ENCODE results near the gene FGF21.
A peak's percentile ranks its signal among the peaks of the same experiment; 100 is the strongest.
"Not testable (repeated sequence)": the region's sequence is repeated elsewhere in the genome, so short reads cannot be mapped to it uniquely, and the experiment has no call there.

The FGF21 gene, protein sequence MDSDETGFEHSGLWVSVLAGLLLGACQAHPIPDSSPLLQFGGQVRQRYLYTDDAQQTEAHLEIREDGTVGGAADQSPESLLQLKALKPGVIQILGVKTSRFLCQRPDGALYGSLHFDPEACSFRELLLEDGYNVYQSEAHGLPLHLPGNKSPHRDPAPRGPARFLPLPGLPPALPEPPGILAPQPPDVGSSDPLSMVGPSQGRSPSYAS

DNA sequence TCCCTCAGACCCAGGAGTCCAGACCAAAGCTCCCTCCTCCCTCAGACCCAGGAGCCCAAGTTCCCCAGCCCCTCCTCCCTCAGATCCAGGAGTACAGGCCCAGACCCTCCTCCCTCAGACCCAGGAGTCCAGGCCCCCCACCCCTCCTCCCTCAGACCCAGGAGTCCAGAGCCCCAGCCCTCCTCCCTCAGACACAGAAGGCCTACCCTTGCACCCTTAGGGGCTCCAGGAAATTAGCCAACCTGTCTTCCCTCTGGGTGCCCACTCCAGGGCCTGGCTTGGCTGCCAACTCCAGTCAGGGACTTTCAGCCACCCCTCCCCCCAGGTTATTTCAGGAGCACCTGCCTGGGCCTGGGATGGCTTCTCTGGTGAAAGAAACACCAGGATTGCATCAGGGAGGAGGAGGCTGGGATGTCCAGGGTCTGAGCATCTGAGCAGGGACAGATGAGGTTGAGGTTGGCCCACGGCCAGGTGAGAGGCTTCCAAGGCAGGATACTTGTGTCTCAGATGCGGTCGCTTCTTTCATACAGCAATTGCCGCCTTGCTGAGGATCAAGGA lies at the start of gene FGF21:
TSS of gene FGF21 (plus strand) at position 441 of the 558 bp plus-strand sequence. CDS start 713 bp downstream, outside the sequence.
- no peak for DNase-seq (ENCODE audit: low read depth)

GRCh38 chr19:48708471-48708870 lies 46.9 kb upstream of the FGF21 start:
- DNase-seq (ENCODE audit: low read depth) = no peak

GRCh38 chr19:48711106-48711662 lies 44.1 kb upstream of the FGF21 start:
- DNase-seq (ENCODE audit: low read depth) = no peak

GRCh38 chr19:48713041-48713863 lies 42.1 kb upstream of the FGF21 start:
- DNase-seq (ENCODE audit: low read depth) = no peak

GRCh38 chr19:48713864-48714755 lies 41.2 kb upstream of the FGF21 start:
- peak; percentile 97 for DNase-seq (ENCODE audit: low read depth)

GRCh38 chr19:48714759-48715675 lies 40.3 kb upstream of the FGF21 start:
- no peak for DNase-seq (ENCODE audit: low read depth)

- no peak for DNase-seq (ENCODE audit: low read depth)
Measured at GRCh38 chr19:48715681-48716171, 39.6 kb upstream of the FGF21 start.

DNA sequence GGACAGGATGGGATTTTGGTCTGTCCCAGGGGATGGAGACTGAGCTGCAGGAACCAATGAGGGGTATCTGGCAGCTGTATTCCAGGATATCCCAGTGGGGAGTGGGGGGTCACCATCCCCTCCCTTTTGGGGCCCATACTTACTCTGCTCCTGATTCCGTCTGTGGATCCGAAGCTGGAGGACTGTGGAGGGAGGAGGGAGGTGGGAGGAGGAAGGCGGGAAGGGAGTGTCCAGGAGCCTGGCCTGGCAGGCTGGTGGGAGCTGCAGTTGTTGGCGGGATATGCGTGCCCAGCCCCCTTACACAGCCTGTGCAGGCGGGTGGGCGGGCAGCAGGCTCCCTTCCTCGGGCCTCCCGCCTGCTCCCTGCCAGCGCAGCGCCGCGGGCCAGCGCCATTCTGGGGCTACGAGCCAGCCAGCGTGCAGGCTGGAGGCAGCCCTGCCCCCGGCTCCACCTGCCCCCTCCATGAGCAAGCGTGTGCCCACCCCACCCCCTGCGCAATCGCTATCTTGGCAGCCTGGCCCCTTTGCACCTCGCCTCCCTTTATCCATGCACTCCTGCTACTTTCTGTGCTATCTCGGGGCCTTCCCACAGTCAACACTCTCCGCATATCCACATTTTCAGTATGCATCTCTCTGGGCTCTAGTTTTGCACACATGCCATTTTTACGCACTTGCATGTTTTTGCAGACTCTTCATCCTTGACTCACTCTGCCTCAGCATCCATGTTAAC lies 38.6 kb upstream of the FGF21 start:
- DNase-seq (ENCODE audit: low read depth) = no peak

DNA sequence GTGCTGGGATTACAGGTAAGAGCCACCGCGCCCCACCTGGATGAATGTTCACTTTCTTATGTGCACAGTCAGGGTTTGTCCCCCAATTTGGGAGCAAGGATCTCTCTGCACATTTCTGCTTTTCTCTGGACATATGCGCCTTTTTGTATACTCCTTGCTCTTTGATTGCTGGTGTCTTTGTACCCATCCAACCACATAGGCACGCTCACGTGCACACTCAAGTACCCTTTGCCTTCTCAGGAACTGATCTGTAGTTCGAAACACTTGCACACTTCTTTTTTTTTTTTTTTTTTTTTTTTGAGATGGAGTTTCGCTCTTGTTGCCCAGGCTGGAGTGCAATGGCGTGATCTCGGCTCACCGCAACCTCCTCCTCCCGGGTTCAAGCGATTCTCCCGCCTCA lies 37.2 kb upstream of the FGF21 start:
- not testable (repeated sequence) for DNase-seq (ENCODE audit: low read depth)

GRCh38 chr19:48718711-48719231 lies 36.6 kb upstream of the FGF21 start:
- DNase-seq (ENCODE audit: low read depth) = no peak

GRCh38 chr19:48719263-48720171 lies 35.8 kb upstream of the FGF21 start, which contains the start of gene MAMSTR:
Gene MAMSTR, minus strand, starts transcription at chr19:48719725. Its CDS starts 694 bp downstream, at chr19:48719031.
- DNase-seq (ENCODE audit: low read depth) = no peak

GRCh38 chr19:48720251-48720612 lies 35.1 kb upstream of the FGF21 start:
- no peak for DNase-seq (ENCODE audit: low read depth)

GRCh38 chr19:48720613-48721296 lies 34.6 kb upstream of the FGF21 start:
- peak; percentile 96 for DNase-seq (ENCODE audit: low read depth)

- no peak for DNase-seq (ENCODE audit: low read depth)
Measured at GRCh38 chr19:48722196-48722708, 33.1 kb upstream of the FGF21 start.

DNA sequence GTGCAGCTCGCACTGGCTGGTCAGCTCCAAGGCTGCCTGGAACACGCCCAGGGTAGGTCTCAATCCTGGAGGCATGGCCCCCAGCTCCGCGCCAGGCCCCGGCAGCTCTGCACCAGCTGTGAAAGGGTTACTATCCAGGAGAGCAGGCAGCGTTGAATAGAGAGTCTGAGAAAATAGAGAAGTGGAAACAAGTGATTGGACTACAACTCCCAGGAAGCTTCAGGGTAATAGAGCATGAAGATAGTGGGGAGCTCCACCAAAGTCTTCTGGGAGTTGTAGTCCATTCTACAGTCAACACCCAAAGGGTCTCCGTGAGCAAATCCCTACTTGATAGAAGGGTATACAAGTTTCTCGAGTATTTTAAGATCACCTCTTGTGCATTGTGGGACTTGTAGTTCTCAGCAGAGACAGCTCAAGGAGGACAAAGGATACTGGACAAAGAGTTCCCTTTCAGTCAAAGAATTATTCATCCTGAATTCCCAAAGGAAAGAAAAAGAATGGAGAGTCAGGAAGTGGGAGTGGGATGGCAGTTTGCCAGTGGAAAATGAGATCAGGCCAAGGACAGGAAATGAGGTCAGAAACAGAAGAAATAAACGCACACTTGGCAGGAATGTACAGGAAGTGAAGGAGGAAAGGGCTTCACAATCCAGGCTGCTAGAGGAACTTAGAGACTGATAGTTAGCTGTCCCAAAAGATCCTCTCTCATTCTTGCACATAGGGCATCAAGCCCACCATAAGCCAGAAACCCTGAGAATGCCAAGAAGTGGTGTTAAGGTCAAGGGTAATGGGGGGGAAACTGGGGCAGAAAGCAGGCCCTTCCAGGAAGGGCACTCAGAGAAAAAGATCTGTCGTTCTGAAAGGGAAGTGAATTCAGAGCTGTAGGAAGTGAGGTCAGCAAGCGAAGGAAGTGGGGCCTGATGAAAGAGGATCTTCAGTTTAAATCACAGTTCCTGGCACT lies 30.2 kb upstream of the FGF21 start:
- DNase-seq (ENCODE audit: low read depth) = peak; percentile 53

DNA sequence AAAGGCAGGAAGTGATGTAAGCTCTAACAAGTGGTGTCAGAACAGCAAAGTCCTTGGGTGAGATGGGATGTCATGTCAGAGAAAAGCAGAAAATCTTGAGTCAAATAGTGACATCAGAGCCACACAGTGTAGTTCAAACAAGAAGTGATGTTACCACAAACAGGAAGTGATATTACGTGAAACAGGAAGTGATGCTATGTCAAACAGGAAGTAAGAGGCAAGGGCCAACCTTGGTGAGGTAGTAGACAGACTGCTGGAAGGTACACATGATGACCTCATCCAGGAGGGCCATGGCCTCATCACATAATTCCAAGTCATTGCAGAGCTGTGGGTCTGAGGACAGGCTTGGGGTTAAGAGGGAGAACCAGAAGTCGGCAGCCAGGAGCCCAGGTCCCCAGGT lies 28.8 kb upstream of the FGF21 start:
- no peak for DNase-seq (ENCODE audit: low read depth)

Data from GM04503 (cell line).